Measurements from ENCODE around the gene HAUS7.

Gene HAUS7

GRCh38 chrX:153435845-153436244, 34.5 kb downstream of the HAUS7 start:
- DNase-seq (ENCODE audit: low read depth): no peak

DNA sequence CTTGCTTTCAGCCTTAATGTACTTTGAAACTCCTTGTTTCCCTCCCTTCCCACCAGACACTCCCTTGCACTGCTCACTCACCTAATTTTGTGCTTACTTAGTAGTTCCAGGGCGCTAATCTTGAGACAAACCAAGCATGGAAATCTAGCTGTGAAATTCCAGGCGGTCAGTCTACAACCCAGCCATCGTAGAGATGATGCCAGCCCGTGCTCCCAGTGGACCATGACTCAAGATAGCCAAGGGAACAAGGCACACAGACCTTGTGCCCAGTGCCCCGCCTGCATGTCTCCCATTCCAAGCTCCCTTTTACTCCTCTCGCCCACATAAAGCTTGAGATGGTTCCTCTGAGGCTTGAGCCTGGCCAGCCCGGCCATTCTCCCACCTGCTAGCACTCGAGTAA, 35.6 kb downstream of the HAUS7 start:
- no peak for DNase-seq (ENCODE audit: low read depth)

GRCh38 chrX:153433781-153434285, 36.5 kb downstream of the HAUS7 start:
- DNase-seq (ENCODE audit: low read depth): no peak

DNA sequence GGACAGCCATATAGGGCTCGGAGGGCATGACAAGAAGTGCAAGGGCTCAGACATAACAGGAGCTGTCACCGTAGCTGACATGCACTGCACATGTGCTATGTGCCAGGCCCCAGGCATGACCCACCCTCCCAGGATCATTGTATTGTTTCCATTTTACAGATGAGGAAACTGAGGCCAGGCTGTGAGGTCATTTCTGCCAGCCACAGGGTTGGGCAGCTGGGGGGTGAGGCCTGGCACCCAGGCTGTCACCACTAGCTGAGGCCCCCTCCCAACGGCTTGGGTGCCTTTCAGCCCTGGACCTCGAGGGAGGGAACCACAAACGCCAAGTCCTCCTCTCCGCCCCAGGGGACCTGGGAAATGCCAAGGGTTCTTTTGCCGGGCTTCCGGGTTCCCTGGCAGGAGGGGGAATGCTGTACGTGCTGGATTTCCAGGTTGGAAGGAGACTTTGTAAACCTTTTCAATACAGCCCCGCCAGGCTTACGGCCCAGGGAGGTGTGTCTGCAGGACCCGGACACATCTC, 37.2 kb downstream of the HAUS7 start:
- no peak for DNase-seq (ENCODE audit: low read depth)

DNA sequence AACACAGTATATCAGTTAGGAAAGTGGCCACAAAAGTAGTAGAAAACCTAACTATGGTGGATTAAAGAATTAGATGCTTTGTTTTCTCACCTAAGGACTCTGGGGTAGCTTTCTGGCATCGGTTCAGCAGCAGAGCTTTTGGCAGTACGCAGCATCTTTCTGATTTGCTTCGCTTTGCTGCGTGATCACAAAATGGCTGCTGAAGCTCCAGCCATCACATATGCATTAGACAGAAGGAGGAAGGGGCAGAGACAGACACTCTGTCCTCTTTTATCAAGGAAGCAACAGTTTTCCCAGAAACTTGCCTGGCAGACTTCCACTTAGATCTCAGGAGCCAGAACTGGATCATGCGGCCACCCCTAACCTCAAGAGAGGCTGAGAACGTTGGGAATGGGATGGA, 39.6 kb downstream of the HAUS7 start:
- DNase-seq (ENCODE audit: low read depth): no peak

DNA sequence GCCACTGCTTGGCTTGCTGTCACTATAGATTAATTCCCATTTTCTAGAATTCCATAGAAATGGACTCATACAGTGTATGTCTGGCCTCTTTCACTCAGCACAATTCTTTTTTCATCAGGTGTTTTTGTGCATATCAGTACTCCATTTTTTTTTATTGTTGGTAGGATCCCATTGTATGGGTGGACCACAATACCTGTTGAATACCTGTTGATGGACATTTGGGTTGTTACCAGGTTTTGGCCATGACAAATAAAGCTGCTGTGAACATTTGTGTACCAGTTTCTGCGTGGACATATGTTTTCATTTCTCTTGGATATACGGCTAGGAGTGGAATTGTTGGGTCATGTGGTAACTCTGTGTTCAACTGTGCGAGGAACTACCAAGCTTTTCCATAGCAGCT, 44.2 kb downstream of the HAUS7 start:
- DNase-seq (ENCODE audit: low read depth): no peak

DNA sequence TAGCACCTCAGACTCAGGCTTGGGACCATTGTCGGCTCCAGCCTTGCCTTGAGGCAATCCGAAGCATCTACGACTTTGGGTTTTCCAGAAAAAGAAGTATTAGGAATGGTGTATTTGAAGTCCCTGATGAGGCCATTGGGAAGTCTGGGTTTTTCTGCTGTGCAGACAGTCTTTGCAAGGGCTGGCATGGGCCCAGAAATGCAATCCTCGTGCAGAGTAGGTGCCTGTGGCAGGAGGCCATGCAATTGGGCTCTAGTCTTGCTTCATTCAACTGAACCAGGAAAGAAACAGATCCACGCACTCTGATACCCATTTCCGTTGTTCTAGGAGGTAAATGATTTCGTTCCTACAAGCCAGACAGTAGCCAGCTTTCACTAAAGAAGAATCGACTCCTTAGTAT, 46.7 kb downstream of the HAUS7 start:
- DNase-seq (ENCODE audit: low read depth): no peak

DNA sequence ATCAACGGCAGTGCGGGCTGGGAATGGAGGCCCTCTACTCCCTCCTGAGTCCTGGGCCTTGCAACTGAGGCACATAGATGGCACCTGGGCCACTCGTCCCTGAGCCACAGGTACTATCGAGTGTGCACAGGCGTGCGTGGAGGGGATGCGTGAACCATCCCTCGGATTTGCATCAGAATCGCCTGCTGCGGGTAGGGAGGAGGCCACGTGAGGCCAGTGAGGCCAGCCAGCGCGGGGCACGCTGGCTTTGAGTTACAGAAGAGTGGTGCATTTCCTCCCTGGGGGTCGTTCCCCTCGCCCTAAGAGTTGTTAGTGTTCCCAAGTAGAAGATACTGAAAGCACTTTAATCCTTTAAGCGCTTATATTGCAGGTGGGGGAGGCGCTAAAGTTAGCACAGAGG, 48.5 kb downstream of the HAUS7 start:
- DNase-seq (ENCODE audit: low read depth): no peak

DNA sequence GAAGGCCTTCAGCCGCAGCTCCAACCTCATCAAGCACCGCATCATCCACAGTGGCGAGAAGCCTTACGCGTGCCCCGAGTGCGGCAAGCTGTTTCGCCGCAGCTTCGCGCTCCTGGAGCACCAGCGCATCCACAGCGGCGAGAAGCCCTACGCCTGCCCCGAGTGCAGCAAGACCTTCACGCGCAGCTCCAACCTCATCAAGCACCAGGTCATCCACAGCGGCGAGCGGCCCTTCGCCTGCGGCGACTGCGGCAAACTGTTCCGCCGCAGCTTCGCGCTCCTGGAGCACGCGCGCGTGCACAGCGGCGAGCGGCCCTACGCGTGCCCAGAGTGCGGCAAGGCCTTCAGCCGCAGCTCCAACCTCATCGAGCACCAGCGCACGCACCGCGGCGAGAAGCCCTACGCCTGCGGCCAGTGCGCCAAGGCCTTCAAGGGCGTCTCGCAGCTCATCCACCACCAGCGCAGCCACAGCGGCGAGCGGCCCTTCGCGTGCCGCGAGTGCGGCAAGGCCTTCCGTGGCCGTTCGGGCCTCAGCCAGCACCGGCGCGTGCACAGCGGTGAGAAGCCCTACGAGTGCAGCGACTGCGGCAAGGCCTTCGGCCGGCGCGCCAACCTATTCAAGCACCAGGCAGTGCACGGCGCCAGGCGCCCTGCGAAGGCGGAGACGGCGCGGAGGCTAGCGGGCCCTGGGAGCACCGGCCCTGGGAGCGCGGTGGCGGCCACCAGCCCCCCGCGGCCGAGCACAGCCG, 49.4 kb downstream of the HAUS7 start:
- DNase-seq (ENCODE audit: low read depth): no peak

- DNase-seq (ENCODE audit: low read depth): no peak
These were observed 52.7 kb downstream of the HAUS7 start for GRCh38 chrX:153417637-153418036.

- DNase-seq (ENCODE audit: low read depth): no peak
These were observed 53.5 kb downstream of the HAUS7 start for GRCh38 chrX:153416781-153417450.

DNA sequence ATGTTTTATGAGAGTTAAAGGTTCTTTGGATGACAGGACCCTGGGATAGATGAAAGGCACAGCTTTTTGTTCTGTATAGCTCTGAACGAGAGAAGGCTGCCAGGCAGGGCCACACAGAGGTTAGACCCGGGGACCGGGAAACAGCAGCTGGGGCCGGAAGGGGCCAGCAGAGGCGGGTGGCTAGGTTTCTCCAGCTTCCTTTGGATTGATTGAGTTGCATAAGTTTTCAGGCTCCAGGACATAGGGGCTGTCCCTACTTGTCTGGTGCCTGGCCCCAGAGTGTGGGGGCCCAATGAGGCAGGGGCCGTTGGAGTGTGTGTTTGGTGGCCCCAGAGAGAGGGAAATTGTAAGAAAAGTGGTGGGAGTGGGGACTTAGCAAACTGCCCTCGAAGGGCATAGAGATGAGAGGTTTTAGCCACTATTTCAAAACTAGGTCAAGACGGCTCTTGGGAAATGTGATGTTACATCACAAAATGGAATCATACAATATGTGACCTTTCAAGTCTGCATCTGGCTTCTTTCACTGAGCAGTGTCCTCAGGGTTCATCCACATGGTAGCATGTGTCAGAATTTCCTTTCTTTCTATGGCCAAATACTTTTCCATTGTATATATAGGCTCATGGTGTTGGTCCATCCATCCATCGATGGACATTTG, 55.4 kb downstream of the HAUS7 start:
- no peak for DNase-seq (ENCODE audit: low read depth)

DNA sequence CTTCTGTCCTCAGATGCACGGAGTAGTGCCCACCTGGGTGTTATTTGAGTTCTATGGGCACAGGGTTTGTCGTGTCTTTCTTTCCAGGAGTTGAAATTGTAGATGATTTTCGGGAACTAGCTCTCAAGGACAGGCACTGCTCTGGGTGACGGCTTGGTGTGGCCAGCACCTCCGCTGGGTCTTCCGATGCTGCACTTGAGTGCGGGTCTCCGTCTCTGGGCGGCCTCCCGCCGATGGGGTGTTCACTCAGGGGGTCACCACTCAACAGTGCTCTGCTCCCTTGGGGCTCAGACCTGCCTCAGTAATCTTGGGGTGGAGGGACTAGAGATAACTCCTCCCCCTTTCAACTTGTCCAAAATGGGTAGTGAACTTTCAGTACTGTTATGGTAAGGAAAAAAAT, 56.6 kb downstream of the HAUS7 start:
- DNase-seq (ENCODE audit: low read depth): no peak

- DNase-seq (ENCODE audit: low read depth): no peak
These were observed 57.3 kb downstream of the HAUS7 start for GRCh38 chrX:153412746-153413720.

DNA sequence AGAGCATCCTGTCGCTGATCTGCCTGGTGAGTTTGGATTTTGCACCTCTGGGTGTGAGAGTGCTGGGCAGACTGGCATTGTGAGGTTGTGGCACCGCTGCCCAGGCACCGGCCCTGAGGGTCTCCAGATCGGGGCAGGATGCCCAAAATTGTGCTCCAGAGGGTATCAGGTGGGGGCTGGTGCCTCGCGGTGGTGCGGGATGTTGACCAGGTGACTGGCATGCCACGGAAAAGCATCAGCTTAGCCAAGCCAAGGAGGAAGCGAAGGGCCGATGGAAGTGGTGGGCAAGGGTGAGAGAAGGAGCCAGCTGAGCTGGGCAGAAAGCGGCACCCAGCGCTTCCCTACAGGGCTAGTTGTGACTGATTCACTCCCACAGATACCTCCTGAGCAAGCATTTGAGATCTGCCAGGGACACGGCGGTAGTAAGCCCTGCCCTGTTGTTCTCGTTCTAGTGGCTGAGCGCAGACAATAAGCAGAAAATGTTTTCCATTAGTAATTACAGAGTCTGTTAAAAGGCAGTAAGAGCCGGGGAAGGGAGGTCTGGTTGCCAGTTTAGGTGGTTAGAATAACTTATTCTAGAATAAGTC, 58.3 kb downstream of the HAUS7 start:
- no peak for DNase-seq (ENCODE audit: low read depth)

DNA sequence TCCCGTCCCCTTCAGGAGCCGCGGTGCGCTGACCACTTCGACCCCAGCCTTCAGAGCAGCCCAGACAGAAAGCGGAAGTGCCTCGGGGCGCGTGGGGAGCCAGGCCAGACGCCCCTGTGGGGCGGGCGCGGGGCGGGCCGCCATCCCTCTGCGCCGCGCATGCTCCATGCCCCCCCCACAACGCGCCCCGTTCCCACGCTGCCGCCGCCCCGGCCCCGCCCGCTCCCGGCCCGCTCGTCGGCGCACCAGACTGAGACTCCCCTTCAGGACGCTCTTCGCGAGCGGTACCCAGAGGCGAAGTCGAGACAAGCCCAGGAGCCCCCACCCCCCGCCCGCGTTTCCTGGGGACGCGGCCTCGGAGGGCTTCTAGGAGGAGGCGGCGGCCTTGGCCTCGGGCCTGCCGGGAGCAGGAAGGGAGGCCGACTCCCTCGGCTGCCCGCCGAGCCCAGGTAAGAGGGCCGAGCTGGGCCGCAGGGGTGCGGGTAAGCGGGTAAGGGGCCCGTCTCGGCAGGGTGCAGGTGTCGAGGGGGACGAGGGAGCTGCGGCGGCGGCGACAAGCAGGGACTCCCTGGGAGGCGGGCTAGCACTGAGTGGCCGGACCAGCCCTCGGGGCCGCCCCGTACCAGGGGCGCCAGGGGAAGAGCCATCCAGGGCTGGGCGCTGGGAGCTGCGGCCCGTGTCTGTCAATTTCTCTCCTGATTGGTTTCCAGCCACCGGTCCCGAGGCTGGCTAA, 59.0 kb downstream of the HAUS7 start, which contains the start of gene ZFP92:
TSS of gene ZFP92 (plus strand) at position 218 of the 733 bp plus-strand sequence. CDS start 6,851 bp downstream, outside the sequence.
- peak; percentile 24 for DNase-seq (ENCODE audit: low read depth)

DNA sequence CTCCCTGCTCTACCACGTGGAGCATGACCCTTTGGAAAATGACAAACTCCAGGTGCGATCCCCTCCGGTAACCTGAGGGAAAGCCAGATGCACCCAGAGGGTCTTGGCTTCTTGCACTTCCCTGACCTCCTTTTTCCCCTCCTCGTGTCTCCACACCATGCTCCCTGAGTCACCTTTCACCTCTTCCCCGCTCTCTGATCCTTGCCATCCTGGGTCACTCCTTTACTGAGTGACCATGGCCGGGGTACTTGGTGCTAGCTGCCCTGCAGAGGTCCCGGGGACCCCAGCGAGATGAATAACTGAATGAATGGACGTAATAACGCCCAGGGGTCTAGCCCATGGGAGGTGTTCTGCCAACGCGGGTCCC, 59.5 kb downstream of the HAUS7 start:
- no peak for DNase-seq (ENCODE audit: low read depth)

GRCh38 chrX:153410373-153410772, 60.0 kb downstream of the HAUS7 start:
- no peak for DNase-seq (ENCODE audit: low read depth)

DNA sequence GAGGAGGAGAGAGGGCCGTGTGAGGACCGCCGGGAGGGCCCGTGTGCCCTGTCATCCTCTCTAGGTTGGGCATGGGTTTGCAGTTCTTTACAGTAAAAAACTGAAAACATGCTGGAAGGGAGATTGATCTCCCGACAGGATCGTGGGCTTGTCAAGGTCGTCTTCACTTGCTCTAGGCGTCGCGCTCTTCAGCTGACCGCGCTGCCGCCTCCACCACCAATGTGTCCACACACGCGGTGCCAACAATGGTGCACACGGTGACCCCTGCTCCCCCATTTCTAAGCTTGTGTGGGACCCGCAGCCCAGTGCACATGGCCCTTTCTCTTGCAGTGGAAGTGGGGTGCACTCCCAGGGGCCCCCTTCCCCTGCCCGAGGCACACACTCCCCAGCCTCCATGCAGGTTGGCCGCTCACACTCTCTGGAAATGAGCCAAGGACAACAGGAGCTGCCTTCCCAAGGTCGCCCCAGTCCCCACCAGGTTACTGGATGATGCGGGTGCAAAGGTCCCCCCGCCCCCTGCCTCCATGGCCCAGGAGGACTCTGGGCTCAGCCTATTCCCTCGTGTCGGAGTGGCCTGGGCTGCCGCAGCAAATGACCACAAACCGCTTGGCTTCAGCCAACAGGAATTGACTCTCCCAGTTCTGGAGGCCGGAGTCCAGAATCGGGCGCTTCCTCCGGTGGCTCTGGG, 60.8 kb downstream of the HAUS7 start:
- DNase-seq (ENCODE audit: low read depth): no peak

GRCh38 chrX:153408871-153409351, 61.5 kb downstream of the HAUS7 start:
- no peak for DNase-seq (ENCODE audit: low read depth)

Data from ELR (cell line).